Measurements from ENCODE around the gene ING1. TPM values are rescaled to one million over a fixed set of nuclear protein-coding genes. Genes with fewer than 3 reads are reported as not detected.

Gene ING1
- polyA plus RNA-seq, 1 donor (not counting 4 experiments of a cell fraction or from before 2014, with no cell fraction given), result 6.4 TPM

GRCh38 chr13:110680852-110681251, 32.6 kb upstream of the ING1 start:
- H3K79me2 ChIP-seq (ENCODE audit: control insufficient read depth, insufficient read depth, low read length), result peaks cover 13% of the 10 kb centered on the region
- H2AFZ ChIP-seq (ENCODE audit: control insufficient read depth, low read length), result no peak overlapping the region
- H3K4me3 ChIP-seq (ENCODE audit: control insufficient read depth in 2 of 3, extremely low read depth in 1 of 3, insufficient read depth in 2 of 3, low read depth in 1 of 3, low read length in 3 of 3), result no peak overlapping the region
- no peak overlapping the region for H3K9ac ChIP-seq (ENCODE audit: control insufficient read depth, extremely low read depth, insufficient read depth, low read length)
- H3K9me3 ChIP-seq (ENCODE audit: control insufficient read depth, low read depth, low read length), result no peaks in the 10 kb centered on the region
- no peaks in the 10 kb centered on the region for H3K4me1 ChIP-seq (ENCODE audit: control insufficient read depth, extremely low read depth, insufficient read depth, low read length)
- H3K27ac ChIP-seq (ENCODE audit: control insufficient read depth, insufficient read depth, low read length), result no peak overlapping the region
- dilution Hi-C loops (cut with MboI; ENCODE audit: extremely low pct_ligation_motif_present, low sequenced_read_pairs), result no loop called here
- H3K9me1 ChIP-seq (ENCODE audit: control insufficient read depth, extremely low read depth, insufficient read depth, low read length), result no peaks in the 10 kb centered on the region
- TF ChIP-seq, protein P1, sequence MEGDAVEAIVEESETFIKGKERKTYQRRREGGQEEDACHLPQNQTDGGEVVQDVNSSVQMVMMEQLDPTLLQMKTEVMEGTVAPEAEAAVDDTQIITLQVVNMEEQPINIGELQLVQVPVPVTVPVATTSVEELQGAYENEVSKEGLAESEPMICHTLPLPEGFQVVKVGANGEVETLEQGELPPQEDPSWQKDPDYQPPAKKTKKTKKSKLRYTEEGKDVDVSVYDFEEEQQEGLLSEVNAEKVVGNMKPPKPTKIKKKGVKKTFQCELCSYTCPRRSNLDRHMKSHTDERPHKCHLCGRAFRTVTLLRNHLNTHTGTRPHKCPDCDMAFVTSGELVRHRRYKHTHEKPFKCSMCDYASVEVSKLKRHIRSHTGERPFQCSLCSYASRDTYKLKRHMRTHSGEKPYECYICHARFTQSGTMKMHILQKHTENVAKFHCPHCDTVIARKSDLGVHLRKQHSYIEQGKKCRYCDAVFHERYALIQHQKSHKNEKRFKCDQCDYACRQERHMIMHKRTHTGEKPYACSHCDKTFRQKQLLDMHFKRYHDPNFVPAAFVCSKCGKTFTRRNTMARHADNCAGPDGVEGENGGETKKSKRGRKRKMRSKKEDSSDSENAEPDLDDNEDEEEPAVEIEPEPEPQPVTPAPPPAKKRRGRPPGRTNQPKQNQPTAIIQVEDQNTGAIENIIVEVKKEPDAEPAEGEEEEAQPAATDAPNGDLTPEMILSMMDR (optimal IDR thresholded peaks at IDR 0.05 in 1 of 3, IDR thresholded peaks at IDR 0.05 in 1 of 3, conservative IDR thresholded peaks at IDR 0.05 in 1 of 3; ENCODE audit: extremely low read depth in 1 of 3, insufficient read depth in 2 of 3, low read length in 3 of 3), result peak; percentile 27 to 39 (median 36)
- TF ChIP-seq EZH2 (IDR thresholded peaks at IDR 0.05; ENCODE audit: low read length), result no peak
- DNase-seq (ENCODE audit: low read depth, low spot score), result no peak
- H4K20me1 ChIP-seq (ENCODE audit: control insufficient read depth, extremely low read depth, insufficient read depth, low read length), result no peaks in the 10 kb centered on the region
- no peak for FAIRE-seq
- no peaks in the 10 kb centered on the region for H3K27me3 ChIP-seq (ENCODE audit: control insufficient read depth, extremely low read depth, insufficient read depth, low read length)
- peaks cover 37 to 51% of the 10 kb centered on the region in 2 experiments for H3K36me3 ChIP-seq (ENCODE audit: control insufficient read depth in 2 of 2, extremely low read depth in 1 of 2, insufficient read depth in 2 of 2, low read length in 2 of 2)
- no peak overlapping the region for H3K4me2 ChIP-seq (ENCODE audit: control insufficient read depth, extremely low read depth, insufficient read depth, low read depth, low read length)

- Histone ChIP-seq H3K4me3 (ENCODE audit: control insufficient read depth in 2 of 3, extremely low read depth in 1 of 3, insufficient read depth in 2 of 3, low read depth in 1 of 3, low read length in 3 of 3) (no peak overlapping the region), H3K9me1 (ENCODE audit: control insufficient read depth, extremely low read depth, insufficient read depth, low read length) (no peaks in the 10 kb centered on the region)
- FAIRE-seq, result no peak
Observed at GRCh38 chr13:110681868-110682550, 31.5 kb upstream of the ING1 start.

More at GRCh38 chr13:110681868-110682550, 31.5 kb upstream of the ING1 start:
- dilution Hi-C loops (cut with MboI; ENCODE audit: extremely low pct_ligation_motif_present, low sequenced_read_pairs), result no loop called here
- no peak overlapping the region for H3K27ac ChIP-seq (ENCODE audit: control insufficient read depth, insufficient read depth, low read length)
- H3K4me2 ChIP-seq (ENCODE audit: control insufficient read depth, extremely low read depth, insufficient read depth, low read depth, low read length), result no peak overlapping the region
- no peak overlapping the region for H3K9ac ChIP-seq (ENCODE audit: control insufficient read depth, extremely low read depth, insufficient read depth, low read length)
- H3K4me1 ChIP-seq (ENCODE audit: control insufficient read depth, extremely low read depth, insufficient read depth, low read length), result no peaks in the 10 kb centered on the region
- H2AFZ ChIP-seq (ENCODE audit: control insufficient read depth, low read length), result no peak overlapping the region
- H3K9me3 ChIP-seq (ENCODE audit: control insufficient read depth, low read depth, low read length), result no peaks in the 10 kb centered on the region
- DNase-seq (ENCODE audit: low read depth, low spot score), result no peak
- peaks cover 45 to 46% of the 10 kb centered on the region in 2 experiments for H3K36me3 ChIP-seq (ENCODE audit: control insufficient read depth in 2 of 2, extremely low read depth in 1 of 2, insufficient read depth in 2 of 2, low read length in 2 of 2)
- no peak for TF ChIP-seq EZH2 (IDR thresholded peaks at IDR 0.05; ENCODE audit: low read length)
- H3K79me2 ChIP-seq (ENCODE audit: control insufficient read depth, insufficient read depth, low read length), result peaks cover 5% of the 10 kb centered on the region
- H4K20me1 ChIP-seq (ENCODE audit: control insufficient read depth, extremely low read depth, insufficient read depth, low read length), result no peaks in the 10 kb centered on the region
- no peaks in the 10 kb centered on the region for H3K27me3 ChIP-seq (ENCODE audit: control insufficient read depth, extremely low read depth, insufficient read depth, low read length)

All from keratinocyte (primary cell).